ENCODE data around the gene ARL6IP5. TPM values are rescaled to one million over a fixed set of nuclear protein-coding genes. Genes with fewer than 3 reads are reported as not detected.

The ARL6IP5 gene
- total and polyA plus RNA-seq, 9 of the 15 experiments (the other 6 are each of a cell fraction or from before 2014, with no cell fraction given) = 10.3 to 54.0 (median 12.7) TPM

- CTCF ChIA-PET (ENCODE audit: low intra/inter-chr PET ratio) = no interaction called here
- ATAC-seq = no peak
- no TSS peak for BruUV-seq (replicated peaks)
Observed at GRCh38 chr3:69097407-69098086, 12.8 kb downstream of the ARL6IP5 start.

More at GRCh38 chr3:69097407-69098086, 12.8 kb downstream of the ARL6IP5 start:
- Histone ChIP-seq H4K20me1 (replicated peaks; ENCODE audit: control insufficient read depth, insufficient read depth, low read length) (no peaks in the 10 kb centered on the region), H3K36me3 (ENCODE audit: control insufficient read depth, insufficient read depth, low read length) (peaks cover 5% of the 10 kb centered on the region; the same call in 1 of the 3 replicates), H3K27ac (ENCODE audit: extremely low read depth, low read depth, low read length) (no peak overlapping the region), H3K9me1 (ENCODE audit: control insufficient read depth, insufficient read depth, low read length) (no peaks in the 10 kb centered on the region), H3K79me2 (ENCODE audit: control insufficient read depth, insufficient read depth, low read length) (no peaks in the 10 kb centered on the region), H3K4me1 (replicated peaks in 1 of 2; ENCODE audit: control insufficient read depth in 2 of 2, insufficient read depth in 2 of 2, low read length in 2 of 2) (peaks cover 0 to 3% of the 10 kb centered on the region in 2 experiments; a peak in 4 of 5 replicates), H3K27me3 (ENCODE audit: control insufficient read depth in 2 of 2, insufficient read depth in 2 of 2, low read length in 2 of 2) (no peaks in the 10 kb centered on the region), H3K9ac (ENCODE audit: insufficient read depth in 1 of 2, low read depth in 2 of 2, low read length in 2 of 2) (no peak overlapping the region), H3K4me2 (ENCODE audit: insufficient read depth, low read length) (no peak overlapping the region), H2AFZ (ENCODE audit: low read depth, low read length) (no peak overlapping the region), H3K9me3 (replicated peaks; ENCODE audit: control insufficient read depth, insufficient read depth, low read depth, low read length) (no peaks in the 10 kb centered on the region), H3K4me3 (no peak overlapping the region)
- FAIRE-seq (no peak), DNase-seq (ENCODE audit: extremely low read depth in 1 of 4, low spot score in 3 of 4) (no peak)
- WGBS (ENCODE audit: insufficient coverage, low coverage, missing lambda C conversion rate) = 67% methylated on average over 5 of the region's 9 CpGs
- TF ChIP-seq HLTF (IDR thresholded peaks at IDR 0.05) = no peak
- TF ChIP-seq, protein P1, sequence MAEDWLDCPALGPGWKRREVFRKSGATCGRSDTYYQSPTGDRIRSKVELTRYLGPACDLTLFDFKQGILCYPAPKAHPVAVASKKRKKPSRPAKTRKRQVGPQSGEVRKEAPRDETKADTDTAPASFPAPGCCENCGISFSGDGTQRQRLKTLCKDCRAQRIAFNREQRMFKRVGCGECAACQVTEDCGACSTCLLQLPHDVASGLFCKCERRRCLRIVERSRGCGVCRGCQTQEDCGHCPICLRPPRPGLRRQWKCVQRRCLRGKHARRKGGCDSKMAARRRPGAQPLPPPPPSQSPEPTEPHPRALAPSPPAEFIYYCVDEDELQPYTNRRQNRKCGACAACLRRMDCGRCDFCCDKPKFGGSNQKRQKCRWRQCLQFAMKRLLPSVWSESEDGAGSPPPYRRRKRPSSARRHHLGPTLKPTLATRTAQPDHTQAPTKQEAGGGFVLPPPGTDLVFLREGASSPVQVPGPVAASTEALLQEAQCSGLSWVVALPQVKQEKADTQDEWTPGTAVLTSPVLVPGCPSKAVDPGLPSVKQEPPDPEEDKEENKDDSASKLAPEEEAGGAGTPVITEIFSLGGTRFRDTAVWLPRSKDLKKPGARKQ (CRISPR knock-in tag; IDR thresholded peaks at IDR 0.05) = no peak
- TF ChIP-seq XRCC4 (IDR thresholded peaks at IDR 0.05; ENCODE audit: extremely low read depth, insufficient read depth, insufficient read length) = no peak
- intact Hi-C loops (cut with micrococcal nuclease) = no loop called here
- POLR2A ChIA-PET = interaction anchor here (1.0 kb wide), 1 partner anchor 13 kb away, joined by 3 read pairs; the partner anchor contains the start of gene ARL6IP5
- in situ Hi-C loops (cut with MboI) = no loop called here

All from K562 (cell line).